Lung (tissue), 16 donors: ENCODE data around the gene TERB2. TPM values are rescaled to one million over a fixed set of nuclear protein-coding genes. Genes with fewer than 3 reads are reported as not detected.
"Not testable (repeated sequence)": the region's sequence is repeated elsewhere in the genome, so short reads cannot be mapped to it uniquely, and the experiment has no call there.

Experiments
- ATAC-seq: fragments of 200-7000 bp; cut with Tn5 transposase; one replicate; pipeline ENCODE4 v1.9.1; 2020; ENCODE audit warnings: moderate number of reproducible peaks; ENCODE audit not compliant: insufficient read depth, low FRiP score
- DNase-seq, 3 donors: peaks; one replicate each; pipeline ENCODE4 v3.0.0-alpha.2; 2013 to 2017
- H3K27ac ChIP-seq, 2 donors: one replicate each; pipeline ENCODE4 v1.5.1; 2013; ENCODE audit warnings: mild to moderate bottlenecking in 2 of 2, moderate library complexity in 2 of 2, control low read depth in 1 of 2, inconsistent platforms in 1 of 2, low read depth in 1 of 2, low read length in 1 of 2
- H3K27me3 ChIP-seq, 3 donors: one replicate each; pipeline ENCODE4 v1.5.1; 2013; ENCODE audit warnings: low read length in 2 of 3; ENCODE audit not compliant: control insufficient read depth in 3 of 3, insufficient read depth in 3 of 3
- H3K36me3 ChIP-seq, 4 donors: one replicate each; pipeline ENCODE4 v1.5.1; 2013; ENCODE audit warnings: low read length in 4 of 4, mild to moderate bottlenecking in 1 of 4, moderate library complexity in 1 of 4; ENCODE audit not compliant: control insufficient read depth in 4 of 4, insufficient read depth in 4 of 4
- H3K4me1 ChIP-seq, 5 donors: one replicate each; pipeline ENCODE4 v1.5.1; 2013; ENCODE audit warnings: low read length in 5 of 5, mild to moderate bottlenecking in 2 of 5, moderate library complexity in 1 of 5; ENCODE audit not compliant: control insufficient read depth in 5 of 5, insufficient read depth in 5 of 5
- H3K4me3 ChIP-seq: one replicate; pipeline ENCODE4 v1.5.1; 2013; ENCODE audit warnings: mild to moderate bottlenecking, control low read depth, moderate library complexity
- H3K9ac ChIP-seq, 2 donors: one replicate each; pipeline ENCODE4 v1.5.1; 2013; ENCODE audit warnings: low read length in 2 of 2, control low read depth in 1 of 2; ENCODE audit not compliant: insufficient read depth in 1 of 2
- H3K9me3 ChIP-seq, 4 donors: one replicate each; pipeline ENCODE4 v1.5.1; 2013; ENCODE audit warnings: low read length in 3 of 4, mild to moderate bottlenecking in 1 of 4, moderate library complexity in 1 of 4; ENCODE audit not compliant: control insufficient read depth in 4 of 4, insufficient read depth in 3 of 4
- WGBS, 2 donors: extraction: QIAGEN DNeasy Blood & Tissue Kit; methylation state at CpG; one replicate each; pipeline ENCODE4 v1.1.7; 2013; 5-methylcytosine and 5-hydroxymethylcytosine counted together
- long read RNA-seq, 5 donors: transcript quantifications; one replicate each; lab custom pipeline, GENCODE V29; 2026
- polyA plus RNA-seq, 2 donors: library from polyadenylated mRNA; stranded (reverse); fragments of 200-250 nt; gene quantifications; one replicate each; pipeline ENCODE4 v1.2.1, GENCODE V29; 2013
- total RNA-seq, 2 donors: library from RNA; depleted of rRNA in 1 of 2; stranded (reverse); fragments of >200 nt in 1 of 2; gene quantifications; one replicate each; pipeline ENCODE4 v1.2.1, GENCODE V29; 2014 to 2021
- TF ChIP-seq, protein P1 (sequence below): IDR thresholded peaks from 2 replicates; pipeline ENCODE4 v1.5.1; 2012; ENCODE audit warnings: mild to moderate bottlenecking; ENCODE audit errors: control extremely low read depth, extremely low read depth
- donor health status: control.
- donor health status: control.
- donor health status: Bipolar disorder and iron deficiency.
- donor health status: healthy.
- donor health status: DM: yes; HTN: yes; CAD: no.

TERB2 gene, protein sequence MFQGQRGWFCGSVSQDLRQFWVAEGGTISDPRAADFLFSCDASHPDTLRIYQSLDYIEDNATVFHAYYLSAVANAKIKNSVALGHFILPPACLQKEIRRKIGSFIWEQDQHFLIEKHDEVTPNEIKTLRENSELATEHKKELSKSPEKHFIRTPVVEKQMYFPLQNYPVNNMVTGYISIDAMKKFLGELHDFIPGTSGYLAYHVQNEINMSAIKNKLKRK
- not detected for total RNA-seq
- polyA plus RNA-seq: not detected
- long read RNA-seq, donor 1: 0 reads
- long read RNA-seq, donor 2: 0 reads
- long read RNA-seq, donor 3: 0 reads
- long read RNA-seq, donor 4: 0 reads
- long read RNA-seq, donor 5: 0 reads

DNA sequence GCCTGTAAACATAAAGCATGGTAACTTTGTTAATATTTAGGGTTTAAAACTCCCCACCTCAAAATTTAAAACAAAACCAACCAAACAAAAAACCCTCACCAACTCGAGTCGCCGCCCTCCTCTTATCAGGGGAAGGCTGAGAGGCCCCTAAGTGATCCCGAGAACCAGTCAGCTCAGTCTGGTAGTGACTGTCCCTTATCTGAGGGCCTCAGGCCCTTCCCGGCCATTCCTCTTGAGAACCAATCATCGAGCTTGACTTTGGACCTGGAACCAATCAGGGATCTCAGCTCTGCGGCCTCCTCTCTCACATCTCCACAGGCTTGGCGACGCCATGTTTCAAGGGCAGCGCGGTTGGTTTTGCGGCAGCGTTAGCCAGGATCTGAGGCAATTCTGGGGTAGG is at the start of gene TERB2:
TSS of gene TERB2 (plus strand) at position 300 of the 400 bp plus-strand sequence. CDS start at position 332, 32 bp downstream.
- 90 to 94% methylated on average over 13 of the region's 13 CpGs for WGBS, 2 donors
- TF ChIP-seq, protein P1, sequence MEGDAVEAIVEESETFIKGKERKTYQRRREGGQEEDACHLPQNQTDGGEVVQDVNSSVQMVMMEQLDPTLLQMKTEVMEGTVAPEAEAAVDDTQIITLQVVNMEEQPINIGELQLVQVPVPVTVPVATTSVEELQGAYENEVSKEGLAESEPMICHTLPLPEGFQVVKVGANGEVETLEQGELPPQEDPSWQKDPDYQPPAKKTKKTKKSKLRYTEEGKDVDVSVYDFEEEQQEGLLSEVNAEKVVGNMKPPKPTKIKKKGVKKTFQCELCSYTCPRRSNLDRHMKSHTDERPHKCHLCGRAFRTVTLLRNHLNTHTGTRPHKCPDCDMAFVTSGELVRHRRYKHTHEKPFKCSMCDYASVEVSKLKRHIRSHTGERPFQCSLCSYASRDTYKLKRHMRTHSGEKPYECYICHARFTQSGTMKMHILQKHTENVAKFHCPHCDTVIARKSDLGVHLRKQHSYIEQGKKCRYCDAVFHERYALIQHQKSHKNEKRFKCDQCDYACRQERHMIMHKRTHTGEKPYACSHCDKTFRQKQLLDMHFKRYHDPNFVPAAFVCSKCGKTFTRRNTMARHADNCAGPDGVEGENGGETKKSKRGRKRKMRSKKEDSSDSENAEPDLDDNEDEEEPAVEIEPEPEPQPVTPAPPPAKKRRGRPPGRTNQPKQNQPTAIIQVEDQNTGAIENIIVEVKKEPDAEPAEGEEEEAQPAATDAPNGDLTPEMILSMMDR: no peak
- H3K4me3 ChIP-seq: no peak within 1 kb of the TSS
- peaks cover 0 to 3% (median 0%) of the 10 kb centered on the region in 4 donors for H3K9me3 ChIP-seq
- H3K9ac ChIP-seq: no peak within 1 kb of the TSS
- H3K27ac ChIP-seq: no peak within 1 kb of the TSS
- DNase-seq (no peak), ATAC-seq (no peak)
- no peaks in the 10 kb centered on the region for H3K36me3 ChIP-seq
- no peaks in the 10 kb centered on the region for H3K4me1 ChIP-seq
- H3K27me3 ChIP-seq: no peaks in the 10 kb centered on the region

- 41 to 51% methylated on average over 2 of the region's 2 CpGs for WGBS, 2 donors
- Histone ChIP-seq H3K27me3 (no peaks in the 10 kb centered on the region), H3K4me3 (no peak overlapping the region), H3K9me3 (no peaks in the 10 kb centered on the region), H3K27ac (no peak overlapping the region), H3K36me3 (no peaks in the 10 kb centered on the region), H3K9ac (no peak overlapping the region), H3K4me1 (no peaks in the 10 kb centered on the region)
- no peak for DNase-seq
- TF ChIP-seq, protein P1: no peak
- ATAC-seq: no peak
Measured at GRCh38 chr15:44909423-44909822, 47.1 kb upstream of the TERB2 start.

- DNase-seq (no peak), ATAC-seq (no peak)
- H3K27me3 ChIP-seq: no peaks in the 10 kb centered on the region
- no peak overlapping the region for H3K4me3 ChIP-seq
- TF ChIP-seq, protein P1: no peak
- H3K4me1 ChIP-seq: no peaks in the 10 kb centered on the region
- no peaks in the 10 kb centered on the region for H3K9me3 ChIP-seq
- no peaks in the 10 kb centered on the region for H3K36me3 ChIP-seq
- no peak overlapping the region for H3K27ac ChIP-seq
- no peak overlapping the region for H3K9ac ChIP-seq
Measured at GRCh38 chr15:44910981-44911625, 45.4 kb upstream of the TERB2 start.

- not testable (repeated sequence) for H3K27me3 ChIP-seq, H3K4me1 ChIP-seq, DNase-seq, H3K9me3 ChIP-seq, H3K27ac ChIP-seq, H3K9ac ChIP-seq, H3K36me3 ChIP-seq, ATAC-seq, H3K4me3 ChIP-seq
- WGBS, 2 donors: 89 to 95% methylated on average over 1 of the region's 1 CpG
Measured at GRCh38 chr15:44912186-44912585, 44.3 kb upstream of the TERB2 start.

GRCh38 chr15:44912974-44913448 is 43.5 kb upstream of the TERB2 start:
- H3K36me3 ChIP-seq, ATAC-seq, H3K4me1 ChIP-seq, H3K9ac ChIP-seq, H3K27me3 ChIP-seq, H3K4me3 ChIP-seq, H3K9me3 ChIP-seq, H3K27ac ChIP-seq: not testable (repeated sequence)
- DNase-seq: peak in 1 of 3 donors; percentile 0
- 35 to 57% methylated on average over 3 of the region's 3 CpGs for WGBS, 2 donors
